ENCODE measurements around the gene SERTAD4.
A peak's percentile ranks its signal among the peaks of the same experiment; 100 is the strongest.

The SERTAD4 gene

GRCh38 chr1:210230149-210230695, 2.4 kb upstream of the SERTAD4 start:
- no peak for DNase-seq
- intact Hi-C loops (cut with DNase I) = no loop called here

- intact Hi-C loops (cut with DNase I) = no loop called here
- peak in 3 of 42 donors; percentile 7 to 23 (median 8) for DNase-seq
Measured at GRCh38 chr1:210231846-210232510, 618 bp upstream of the SERTAD4 start.

DNA sequence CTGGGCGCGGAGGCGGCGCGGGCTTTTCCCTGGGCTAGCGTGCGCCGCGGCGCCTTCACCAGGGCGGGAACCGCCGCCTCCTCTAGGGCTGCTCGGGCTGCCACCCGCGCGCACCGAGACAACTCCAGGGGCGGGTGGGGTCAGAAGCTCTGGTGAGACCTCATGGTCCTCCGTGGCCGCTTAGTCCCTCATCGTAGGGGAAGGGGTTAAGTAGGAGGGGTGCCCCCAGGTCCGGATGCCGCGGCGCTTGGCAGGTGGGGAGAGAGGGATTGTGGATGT, 559 bp downstream of the SERTAD4 start:
- intact Hi-C loops (cut with DNase I) = no loop called here
- DNase-seq = peak in 25 of 42 donors; percentile 27 to 78 (median 61)

- intact Hi-C loops (cut with DNase I) = no loop called here
Measured at GRCh38 chr1:210233495-210234328, 1.1 kb downstream of the SERTAD4 start.

DNA sequence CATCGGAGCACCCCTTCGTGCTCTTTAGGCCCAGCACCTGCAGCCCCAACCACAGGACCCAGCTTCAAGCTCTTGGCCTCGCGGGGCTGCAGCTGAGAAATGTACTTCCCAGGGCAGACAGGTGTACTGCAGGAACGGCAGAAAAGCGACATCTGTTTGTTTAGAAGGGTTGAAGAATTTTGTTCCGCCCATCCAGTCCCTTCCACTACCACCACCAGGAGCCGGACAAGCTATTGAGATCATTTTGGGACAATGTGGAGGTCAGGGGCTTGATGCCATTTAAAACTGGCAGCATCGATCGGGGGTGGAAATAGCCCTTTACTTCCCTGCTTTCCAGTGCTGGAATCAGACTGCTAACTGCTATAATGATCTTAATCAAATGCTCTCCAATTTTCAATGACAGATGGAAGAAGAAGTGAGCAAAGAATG, 1.7 kb downstream of the SERTAD4 start:
- DNase-seq = no peak
- intact Hi-C loops (cut with DNase I) = no loop called here

More at GRCh38 chr1:210233495-210234328, 1.1 kb downstream of the SERTAD4 start:
- peak; percentile 44 to 84 (median 70) for DNase-seq

- intact Hi-C loops (cut with DNase I) = no loop called here
- no peak for DNase-seq
Measured at GRCh38 chr1:210235363-210236053, 2.9 kb downstream of the SERTAD4 start.

DNA sequence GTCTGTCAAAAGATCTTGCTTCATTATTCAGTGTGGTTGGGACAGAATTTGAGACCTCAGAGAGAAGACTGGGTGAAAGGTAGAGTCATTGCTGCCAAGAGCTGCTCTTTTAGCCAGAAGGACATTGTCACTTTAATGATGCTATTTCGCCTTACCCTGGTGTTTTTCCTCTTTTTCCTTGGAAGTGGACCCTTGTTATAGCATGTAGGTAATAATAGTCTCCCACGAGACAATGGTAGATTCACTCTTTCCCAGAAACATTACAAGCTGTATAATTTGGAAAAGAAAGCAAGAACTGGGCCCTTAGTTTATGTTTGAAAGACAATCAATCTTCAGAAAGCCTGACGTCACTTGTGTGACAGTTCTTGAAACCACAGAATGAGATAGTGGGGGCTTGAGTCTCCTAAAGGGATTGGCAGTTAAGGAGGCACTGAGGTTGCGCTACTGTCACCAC, 3.8 kb downstream of the SERTAD4 start:
- intact Hi-C loops (cut with DNase I) = no loop called here
- DNase-seq = no peak

GRCh38 chr1:210236840-210237409, 4.3 kb downstream of the SERTAD4 start:
- peak in 37 of 42 donors; percentile 15 to 76 (median 51) for DNase-seq
- intact Hi-C loops (cut with DNase I) = no loop called here

GRCh38 chr1:210237479-210237878, 4.9 kb downstream of the SERTAD4 start:
- intact Hi-C loops (cut with DNase I) = no loop called here
- no peak for DNase-seq

DNA sequence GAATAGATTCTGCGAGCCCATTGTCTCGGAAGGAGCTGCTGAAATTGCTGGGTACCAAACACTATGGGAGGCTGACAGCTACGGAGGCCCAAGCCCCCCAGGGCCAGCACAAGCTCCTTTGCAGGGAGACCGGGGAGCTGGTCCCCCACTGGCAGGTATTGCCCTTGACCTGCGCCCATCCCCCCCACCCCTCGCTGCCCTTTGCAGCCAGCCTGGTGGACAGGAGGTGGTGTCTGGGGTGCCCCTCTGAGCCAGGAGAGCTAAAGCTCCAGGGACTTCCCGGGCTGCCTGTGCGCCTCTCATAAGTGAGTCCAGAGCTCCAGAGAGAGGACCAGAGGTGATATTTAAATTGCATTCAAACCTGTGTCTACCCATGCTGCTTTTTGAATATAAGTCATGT, 5.4 kb downstream of the SERTAD4 start:
- intact Hi-C loops (cut with DNase I) = no loop called here
- no peak for DNase-seq

GRCh38 chr1:210239349-210240111, 6.9 kb downstream of the SERTAD4 start:
- intact Hi-C loops (cut with DNase I) = no loop called here
- peak in 29 of 42 donors; percentile 17 to 78 (median 57) for DNase-seq

DNA sequence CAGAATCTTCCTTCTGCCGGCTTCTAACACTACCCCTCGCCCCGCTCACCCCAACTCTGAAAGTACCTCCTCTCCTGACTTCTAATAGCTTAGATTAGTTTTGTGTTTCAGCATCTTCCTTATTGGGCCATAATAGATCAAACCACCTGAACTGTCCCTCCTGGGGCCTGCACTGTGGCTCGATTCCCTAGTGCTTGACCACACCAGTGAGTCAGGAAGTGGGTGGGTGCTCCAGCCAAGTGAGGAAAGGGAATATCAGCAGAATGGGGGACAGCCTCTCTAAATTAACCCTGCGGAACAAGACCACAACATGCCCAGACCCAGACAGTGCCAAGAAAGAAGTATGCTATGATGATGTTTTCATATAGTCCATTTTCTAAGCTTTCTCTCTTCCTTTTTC, 8.5 kb downstream of the SERTAD4 start:
- DNase-seq = no peak
- intact Hi-C loops (cut with DNase I) = no loop called here

DNA sequence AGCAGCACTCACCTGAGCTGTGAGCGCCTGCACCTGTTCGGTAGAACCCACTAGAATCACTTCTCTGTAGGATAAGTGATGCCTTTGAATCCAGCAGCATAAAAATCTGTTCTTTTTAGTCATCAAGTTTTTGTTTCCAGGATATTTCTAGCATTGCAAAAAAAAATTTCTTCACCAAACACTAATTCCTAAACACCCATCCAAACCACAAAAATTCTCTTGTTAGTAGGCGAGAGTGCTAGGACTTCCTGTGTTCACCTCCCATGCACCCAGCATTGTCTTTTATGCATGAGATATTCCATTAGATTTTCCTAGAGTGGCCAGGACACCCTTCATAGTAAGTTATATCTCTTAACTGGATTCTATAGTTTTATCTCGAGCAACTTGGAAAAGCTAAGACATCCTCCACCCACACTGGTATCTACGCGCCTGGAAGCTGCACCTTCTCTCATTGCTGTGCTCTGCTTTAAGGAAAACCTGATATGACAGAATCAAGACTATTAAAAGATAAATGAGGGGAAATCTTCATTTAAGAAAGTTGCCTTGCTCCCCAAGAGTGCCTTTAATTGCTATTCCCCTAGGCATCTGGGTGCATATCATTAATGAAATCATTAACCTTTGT, 12.3 kb downstream of the SERTAD4 start:
- intact Hi-C loops (cut with DNase I) = no loop called here
- DNase-seq = peak in 7 of 42 donors; percentile 14 to 61 (median 40)

- no peak for DNase-seq
- intact Hi-C loops (cut with DNase I) = no loop called here
Measured at GRCh38 chr1:210246447-210246846, 13.9 kb downstream of the SERTAD4 start.

- intact Hi-C loops (cut with DNase I) = no loop called here
- DNase-seq = no peak
Measured at GRCh38 chr1:210248341-210248740, 15.7 kb downstream of the SERTAD4 start.

- DNase-seq = peak; percentile 60 to 88 (median 78)
- intact Hi-C loops (cut with DNase I) = loop anchor here (10.0 kb wide), 1 partner anchor 54 kb away; no protein-coding TSS in a partner anchor
Measured at GRCh38 chr1:210250665-210250997, 18.0 kb downstream of the SERTAD4 start.

DNA sequence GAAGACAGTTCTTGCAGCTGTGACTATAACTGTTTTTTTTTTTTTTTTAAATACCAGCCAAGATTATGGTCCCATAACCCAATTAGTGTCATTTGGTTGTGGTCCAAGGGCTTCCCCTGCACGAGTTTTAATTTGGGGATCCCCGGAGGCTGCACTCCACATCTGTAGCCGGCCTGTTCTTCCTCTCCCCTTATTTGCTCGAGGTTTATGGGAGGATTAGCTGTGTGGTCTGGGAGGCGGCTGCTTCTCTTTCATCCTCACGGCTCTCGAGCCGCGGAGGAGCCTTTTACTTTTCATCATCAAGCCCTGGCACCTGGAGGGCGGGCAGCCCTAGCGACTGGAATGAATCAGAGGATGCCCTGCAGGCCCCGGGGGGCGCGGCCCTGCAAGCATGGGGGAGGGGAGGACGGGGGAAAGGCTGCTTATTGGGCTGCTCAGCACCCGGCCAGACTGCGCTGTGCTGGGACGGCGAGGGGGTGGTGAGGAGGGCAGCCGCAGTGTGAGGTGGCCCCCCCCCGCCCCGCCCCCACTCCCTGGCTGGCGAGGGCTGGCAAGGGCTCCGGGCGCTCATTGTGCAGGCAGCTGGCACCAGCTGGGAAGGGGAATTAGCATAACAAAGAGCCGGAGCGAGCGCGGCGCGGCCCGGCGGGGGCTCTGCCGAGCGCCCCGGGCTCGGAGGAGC, 18.5 kb downstream of the SERTAD4 start:
- peak; percentile 73 to 93 (median 87) for DNase-seq
- intact Hi-C loops (cut with DNase I) = loop anchor here (10.0 kb wide), 1 partner anchor 54 kb away; no protein-coding TSS in a partner anchor

Measured in head of caudate nucleus (tissue), 42 donors.